SK-N-SH treated with all-trans-retinoic acid at 6 μM for 48 hours (cell line): ENCODE data around the gene PTPRN2.

Experiments used
- BACH2 ChIP-seq: fragments of 250-450 bp; sonication (Bioruptor Pico); IDR thresholded peaks from 2 replicates; pipeline ENCODE4 v1.9.0; 2021; ENCODE audit warnings: mild to moderate bottlenecking, borderline replicate concordance
- GLIS3 ChIP-seq: fragments of 250-450 bp; sonication (Bioruptor Pico); IDR thresholded peaks from 2 replicates; pipeline ENCODE4 v1.5.0; 2020; ENCODE audit warnings: mild to moderate bottlenecking, moderate library complexity
- ISL1 ChIP-seq: fragments of 250-450 bp; sonication (Bioruptor Pico); IDR thresholded peaks from 2 replicates; pipeline ENCODE4 v2.1.2; 2022; ENCODE audit warnings: mild to moderate bottlenecking, moderate library complexity
- PATZ1 ChIP-seq: fragments of 250-450 bp; sonication (Bioruptor Pico); IDR thresholded peaks from 2 replicates; pipeline ENCODE4 v1.8.0; 2020; ENCODE audit warnings: mild to moderate bottlenecking, moderate library complexity, borderline replicate concordance
- RARB ChIP-seq: fragments of 250-450 bp; sonication (Bioruptor Pico); IDR thresholded peaks from 2 replicates; pipeline ENCODE4 v1.8.0; 2021; ENCODE audit warnings: mild to moderate bottlenecking, moderate library complexity
- TCF4 ChIP-seq: fragments of 250-450 bp; sonication (Bioruptor Pico); IDR thresholded peaks from 2 replicates; pipeline ENCODE4 v1.8.0; 2021; ENCODE audit warnings: mild to moderate bottlenecking, moderate library complexity, borderline replicate concordance
- TOX ChIP-seq: fragments of 250-450 bp; sonication (Bioruptor Pico); IDR thresholded peaks from 2 replicates; pipeline ENCODE4 v1.8.0; 2021; ENCODE audit warnings: mild to moderate bottlenecking, moderate library complexity, borderline replicate concordance
- ZC3H10 ChIP-seq: fragments of 250-450 bp; sonication (Bioruptor Pico); IDR thresholded peaks from 2 replicates; pipeline ENCODE4 v1.5.1; 2021; ENCODE audit warnings: mild to moderate bottlenecking, moderate library complexity
- ZFP3 ChIP-seq: fragments of 250-450 bp; sonication (Bioruptor Pico); IDR thresholded peaks from 2 replicates; pipeline ENCODE4 v1.5.0; 2020; ENCODE audit warnings: mild to moderate bottlenecking, moderate library complexity
- ZFP30 ChIP-seq: fragments of 450-650 bp; formaldehyde crosslinking; IDR thresholded peaks from 2 replicates; pipeline ENCODE4 v1.5.0; 2022; ENCODE audit warnings: mild to moderate bottlenecking, moderate library complexity

GRCh38 chr7:158397885-158398284 lies 189.7 kb downstream of the PTPRN2 start:
- no peak for TF ChIP-seq TOX (CRISPR knock-in tag)
- TF ChIP-seq ZFP3 (CRISPR knock-in tag) = no peak
- no peak for TF ChIP-seq RARB (CRISPR knock-in tag)
- TF ChIP-seq ZC3H10 = no peak
- no peak for TF ChIP-seq PATZ1 (CRISPR knock-in tag)
- TF ChIP-seq BACH2 (CRISPR knock-in tag) = no peak
- no peak for TF ChIP-seq ISL1
- TF ChIP-seq TCF4 (CRISPR knock-in tag) = no peak
- no peak for TF ChIP-seq ZFP30
- TF ChIP-seq GLIS3 (CRISPR knock-in tag) = no peak
